PC-9 (cell line): ENCODE data around the gene MAP3K8. TPM values are rescaled to one million over a fixed set of nuclear protein-coding genes. Genes with fewer than 3 reads are reported as not detected.

Source experiments
- BruUV-seq: library from RNA; stranded (reverse); fragments of 400-500 nt; replicated peaks from 2 replicates; lab custom pipeline; 2021; lab: Mats Ljungman, UMichigan
- CTCF ChIA-PET: fragments of 300-600 bp; sonication (Branson Sonifier 250); formaldehyde crosslinking; loops from one replicate; lab custom pipeline; 2022; ENCODE audit warnings: antibody characterized with exemption; lab: Charles Lee
- POLR2A ChIA-PET: fragments of 300-600 bp; sonication (Branson Sonifier 250); formaldehyde crosslinking; loops from one replicate; lab custom pipeline; 2022; ENCODE audit warnings: antibody characterized with exemption; ENCODE audit not compliant: unreplicated experiment; lab: Charles Lee
- DNase-seq, 2 experiments: peaks; one replicate each; pipeline versions ENCODE4 v3.0.0 to v3.0.0-alpha.2; 2015 to 2022; ENCODE audit warnings: mixed read lengths in 1 of 2
- H2AFZ ChIP-seq: fragments of 200-600 bp; sonication (generic); 2 replicates; pipeline ENCODE4 v1.8.1; 2017; ENCODE audit warnings: antibody characterized with exemption
- H3F3A ChIP-seq: fragments of 200-600 bp; sonication (generic); 2 replicates; pipeline ENCODE4 v1.8.1; 2017; ENCODE audit warnings: antibody characterized with exemption, mild to moderate bottlenecking, low read depth; ENCODE audit not compliant: insufficient read depth
- H3K27ac ChIP-seq: fragments of 200-600 bp; sonication (generic); 2 replicates; pipeline ENCODE4 v1.6.1; 2016; ENCODE audit warnings: mixed run types
- H3K27me3 ChIP-seq: fragments of 200-600 bp; sonication (generic); 2 replicates; pipeline ENCODE4 v1.6.1; 2016; ENCODE audit warnings: low read depth, mixed run types; ENCODE audit not compliant: insufficient read depth
- H3K36me3 ChIP-seq: fragments of 200-600 bp; sonication (generic); 2 replicates; pipeline ENCODE4 v1.6.1; 2016; ENCODE audit warnings: low read depth, mixed run types
- H3K4me1 ChIP-seq: fragments of 200-600 bp; sonication (generic); replicated peaks from 2 replicates; pipeline ENCODE4 v1.6.1; 2016; ENCODE audit warnings: mixed run types; ENCODE audit not compliant: insufficient read depth
- H3K4me2 ChIP-seq: fragments of 200-600 bp; sonication (generic); 2 replicates; pipeline ENCODE4 v1.6.1; 2017; ENCODE audit warnings: mixed run types
- H3K4me3 ChIP-seq: fragments of 200-600 bp; sonication (generic); 2 replicates; pipeline ENCODE4 v1.6.1; 2016; ENCODE audit warnings: mixed run types
- H3K79me2 ChIP-seq: fragments of 200-600 bp; sonication (generic); 2 replicates; pipeline ENCODE4 v1.6.1; 2017; ENCODE audit warnings: low read depth, mixed run types
- H3K9me2 ChIP-seq: fragments of 200-600 bp; sonication (generic); 2 replicates; pipeline ENCODE4 v1.8.1; 2017; ENCODE audit warnings: mild to moderate bottlenecking; ENCODE audit not compliant: insufficient read depth
- H3K9me3 ChIP-seq: fragments of 200-600 bp; sonication (generic); 2 replicates; pipeline ENCODE4 v1.8.1; 2016; ENCODE audit warnings: low read depth; ENCODE audit not compliant: insufficient read depth
- H4K20me1 ChIP-seq: fragments of 200-600 bp; sonication (generic); 2 replicates; pipeline ENCODE4 v1.8.1; 2017; ENCODE audit not compliant: insufficient read depth
- CTCF ChIP-seq: fragments of 200-600 bp; sonication (generic); conservative IDR thresholded peaks from 2 replicates; pipeline ENCODE4 v1.6.1; 2017; ENCODE audit warnings: mixed run types, antibody characterized with exemption, mild to moderate bottlenecking, moderate library complexity
- EZH2 ChIP-seq: fragments of 200-600 bp; sonication (generic); IDR thresholded peaks from 2 replicates; pipeline ENCODE4 v1.8.0; 2017; ENCODE audit warnings: antibody characterized with exemption, low read depth
- intact Hi-C: fragments of 100-400 bp; cut with micrococcal nuclease; formaldehyde crosslinking; loops from one replicate; pipeline ENCODE4 v1.10.0; 2022; ENCODE audit not compliant: unreplicated experiment
- total RNA-seq: library from RNA; stranded (reverse); gene quantifications from 2 replicates; pipeline ENCODE4 v1.2.3, GENCODE V29; 2021

The MAP3K8 gene
- total RNA-seq, 1 experiment from 2014 or later = 14.3 TPM

GRCh38 chr10:30491916-30492515, 58.0 kb downstream of the MAP3K8 start:
- no peak overlapping the region for H2AFZ ChIP-seq
- DNase-seq = no peak
- no peaks in the 10 kb centered on the region for H4K20me1 ChIP-seq
- H3K9me3 ChIP-seq = no peaks in the 10 kb centered on the region
- H3K27ac ChIP-seq = peak overlapping the region; percentile 47
- peaks cover 46% of the 10 kb centered on the region for H3K4me1 ChIP-seq
- H3K4me2 ChIP-seq = 0 out of 2 replicates have a peak overlapping the region, but pooled peaks have one; percentile 6
- H3K79me2 ChIP-seq = no peaks in the 10 kb centered on the region
- no TSS peak for BruUV-seq
- TF ChIP-seq CTCF (no peak), EZH2 (no peak)
- H3K36me3 ChIP-seq = no peaks in the 10 kb centered on the region
- H3K4me3 ChIP-seq = no peak overlapping the region
- ChIA-PET POLR2A (no interaction called here), CTCF (interaction anchor here (0.6 kb wide), 3 partner anchors 36 to 1253 kb away, joined by 3 read pairs; no protein-coding TSS in a partner anchor)
- intact Hi-C loops = no loop called here
- H3K9me2 ChIP-seq = no peaks in the 10 kb centered on the region
- H3F3A ChIP-seq = peaks cover 23% of the 10 kb centered on the region; the same call in 1 of the 2 replicates
- no peaks in the 10 kb centered on the region for H3K27me3 ChIP-seq

GRCh38 chr10:30493609-30494530, 59.9 kb downstream of the MAP3K8 start:
- ChIA-PET POLR2A (interaction anchor here (0.6 kb wide), 2 partner anchors 30 to 541 kb away, joined by 3 read pairs; no protein-coding TSS in a partner anchor), CTCF (interaction anchor here (1.2 kb wide), 1 partner anchor 80 kb away, joined by 6 read pairs; no protein-coding TSS in a partner anchor)
- H3K36me3 ChIP-seq = no peaks in the 10 kb centered on the region
- intact Hi-C loops = loop anchor here (2.0 kb wide), 1 partner anchor 71 kb away; no protein-coding TSS in a partner anchor
- no peaks in the 10 kb centered on the region for H3K9me2 ChIP-seq
- H3F3A ChIP-seq = peaks cover 23% of the 10 kb centered on the region; the same call in 1 of the 2 replicates
- no peaks in the 10 kb centered on the region for H3K9me3 ChIP-seq
- peaks cover 46% of the 10 kb centered on the region for H3K4me1 ChIP-seq
- H3K27me3 ChIP-seq = no peaks in the 10 kb centered on the region
- H3K4me2 ChIP-seq = peak overlapping the region; percentile 9; the same call in 1 of the 2 replicates
- H2AFZ ChIP-seq = no peak overlapping the region
- BruUV-seq = no TSS peak
- peak; percentile 49 to 63 for DNase-seq
- no peaks in the 10 kb centered on the region for H4K20me1 ChIP-seq
- no peak overlapping the region for H3K4me3 ChIP-seq
- TF ChIP-seq CTCF (no peak), EZH2 (no peak)
- H3K79me2 ChIP-seq = no peaks in the 10 kb centered on the region
- no peak overlapping the region for H3K27ac ChIP-seq

- Histone ChIP-seq H3K4me3 (no peak overlapping the region), H3K4me2 (peak overlapping the region; percentile 9; the same call in 1 of the 2 replicates), H3K27me3 (no peaks in the 10 kb centered on the region), H3K36me3 (no peaks in the 10 kb centered on the region), H2AFZ (no peak overlapping the region), H3K9me3 (no peaks in the 10 kb centered on the region), H3K9me2 (no peaks in the 10 kb centered on the region), H3F3A (peaks cover 23% of the 10 kb centered on the region; the same call in 1 of the 2 replicates), H4K20me1 (no peaks in the 10 kb centered on the region), H3K79me2 (no peaks in the 10 kb centered on the region), H3K4me1 (peaks cover 46% of the 10 kb centered on the region), H3K27ac (no peak overlapping the region)
- no peak for TF ChIP-seq EZH2
- no TSS peak for BruUV-seq
- DNase-seq = no peak
- intact Hi-C loops = loop anchor here (2.0 kb wide), 1 partner anchor 72 kb away; no protein-coding TSS in a partner anchor
- POLR2A ChIA-PET = interaction anchor here (0.6 kb wide), 2 partner anchors 31 to 540 kb away, joined by 3 read pairs; no protein-coding TSS in a partner anchor
- CTCF ChIA-PET = interaction anchor here (1.2 kb wide), 1 partner anchor 80 kb away, joined by 6 read pairs; no protein-coding TSS in a partner anchor
Observed at GRCh38 chr10:30494558-30494957, 60.6 kb downstream of the MAP3K8 start.
